Measurements from ENCODE around the gene FADS6.

The FADS6 gene

DNA sequence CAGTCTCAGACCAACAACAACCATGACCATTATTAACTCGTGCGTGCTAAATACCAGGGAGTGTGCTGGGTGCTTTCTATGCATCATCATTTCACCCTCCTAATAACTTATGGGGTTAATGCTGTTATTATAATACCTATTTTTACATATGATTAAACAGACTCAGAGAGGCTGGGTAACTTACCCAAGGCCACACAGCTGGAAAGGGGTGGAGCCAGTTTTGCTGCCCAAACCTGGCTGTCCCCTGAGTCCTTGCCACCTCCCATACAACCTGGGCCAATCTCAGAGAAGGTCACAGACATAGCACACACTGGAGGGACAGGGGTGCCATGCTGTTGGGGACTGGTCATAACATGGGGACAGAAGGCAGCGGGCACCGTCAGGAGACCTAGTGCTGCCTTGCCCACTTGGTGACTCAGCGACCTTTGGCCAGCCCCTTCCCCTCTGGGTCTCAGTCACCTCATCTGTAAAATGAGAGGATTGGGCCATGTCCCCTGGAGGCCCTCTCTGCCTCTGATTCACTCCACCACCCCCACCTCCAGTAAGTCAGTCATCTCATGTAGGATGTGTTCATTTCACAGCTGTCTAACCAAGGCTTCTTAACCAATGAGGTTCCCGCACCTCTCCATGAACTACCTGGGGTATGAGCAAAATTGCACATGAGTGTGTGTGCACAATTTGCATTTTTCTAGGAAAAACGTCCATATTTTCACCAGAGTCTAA, 11.4 kb upstream of the FADS6 start:
- Mint-ChIP-seq H3K9me3 (no peaks in the 10 kb centered on the region), H3K36me3 (ENCODE audit: low read depth) (no peaks in the 10 kb centered on the region), H3K27ac (no peak overlapping the region), H3K4me3 (no peak overlapping the region), H3K4me1 (peaks cover 6% of the 10 kb centered on the region), H3K27me3 (ENCODE audit: low read depth, poor library complexity) (peaks cover 55% of the 10 kb centered on the region)
- TF ChIP-seq, protein P1, sequence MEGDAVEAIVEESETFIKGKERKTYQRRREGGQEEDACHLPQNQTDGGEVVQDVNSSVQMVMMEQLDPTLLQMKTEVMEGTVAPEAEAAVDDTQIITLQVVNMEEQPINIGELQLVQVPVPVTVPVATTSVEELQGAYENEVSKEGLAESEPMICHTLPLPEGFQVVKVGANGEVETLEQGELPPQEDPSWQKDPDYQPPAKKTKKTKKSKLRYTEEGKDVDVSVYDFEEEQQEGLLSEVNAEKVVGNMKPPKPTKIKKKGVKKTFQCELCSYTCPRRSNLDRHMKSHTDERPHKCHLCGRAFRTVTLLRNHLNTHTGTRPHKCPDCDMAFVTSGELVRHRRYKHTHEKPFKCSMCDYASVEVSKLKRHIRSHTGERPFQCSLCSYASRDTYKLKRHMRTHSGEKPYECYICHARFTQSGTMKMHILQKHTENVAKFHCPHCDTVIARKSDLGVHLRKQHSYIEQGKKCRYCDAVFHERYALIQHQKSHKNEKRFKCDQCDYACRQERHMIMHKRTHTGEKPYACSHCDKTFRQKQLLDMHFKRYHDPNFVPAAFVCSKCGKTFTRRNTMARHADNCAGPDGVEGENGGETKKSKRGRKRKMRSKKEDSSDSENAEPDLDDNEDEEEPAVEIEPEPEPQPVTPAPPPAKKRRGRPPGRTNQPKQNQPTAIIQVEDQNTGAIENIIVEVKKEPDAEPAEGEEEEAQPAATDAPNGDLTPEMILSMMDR (IDR thresholded peaks at IDR 0.05): no peak
- no peak for DNase-seq

DNA sequence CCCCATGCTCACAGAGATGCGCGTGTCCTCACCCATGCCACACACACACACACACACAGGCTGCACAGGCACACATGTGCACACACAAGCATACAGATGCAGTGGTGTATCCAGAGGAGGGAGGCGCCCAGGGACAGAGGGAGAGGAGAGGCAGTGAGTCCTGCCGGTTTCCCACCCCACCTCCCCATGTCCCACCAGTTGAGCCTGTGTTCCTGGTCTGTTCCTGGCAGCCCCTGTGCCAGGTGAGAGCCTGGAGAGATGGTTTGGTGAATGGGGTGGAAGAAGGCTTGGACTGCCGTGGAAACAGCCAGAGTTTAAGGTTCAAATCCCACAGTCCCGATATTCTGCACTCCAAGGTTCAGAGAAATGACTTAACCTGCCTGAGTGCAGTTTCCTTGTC, 10.2 kb upstream of the FADS6 start:
- Mint-ChIP-seq H3K4me3 (no peak overlapping the region), H3K36me3 (ENCODE audit: low read depth) (no peaks in the 10 kb centered on the region)
- DNase-seq: no peak

DNA sequence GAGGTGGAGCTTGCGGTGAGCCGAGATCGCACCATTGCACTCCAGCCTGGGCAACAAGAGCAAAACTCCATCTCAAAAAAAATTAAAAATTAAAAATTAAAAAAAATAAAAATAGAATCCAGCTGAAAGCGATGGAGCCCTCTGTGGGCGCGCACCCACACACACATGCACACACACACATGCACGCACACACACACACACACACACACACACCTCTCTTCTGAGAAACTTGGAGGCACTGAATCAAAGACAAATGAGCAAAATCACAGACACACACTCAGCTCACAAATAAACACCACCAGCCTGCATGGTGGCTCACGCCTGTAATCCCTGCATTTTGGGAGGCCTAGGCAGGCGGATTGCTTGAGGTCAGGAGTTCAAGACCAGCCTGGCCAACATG, 9.6 kb upstream of the FADS6 start:
- Mint-ChIP-seq H3K27me3 (ENCODE audit: low read depth, poor library complexity) (peaks cover 54% of the 10 kb centered on the region), H3K36me3 (ENCODE audit: low read depth) (no peaks in the 10 kb centered on the region), H3K9me3 (no peaks in the 10 kb centered on the region), H3K27ac (no peak overlapping the region), H3K4me1 (peaks cover 6% of the 10 kb centered on the region), H3K4me3 (no peak overlapping the region)
- no peak for DNase-seq
- TF ChIP-seq, protein P1 (IDR thresholded peaks at IDR 0.05): no peak

More for the DNA sequence above, 10.2 kb upstream of the FADS6 start:
- peaks cover 6% of the 10 kb centered on the region for H3K4me1 Mint-ChIP-seq
- H3K27ac Mint-ChIP-seq: no peak overlapping the region
- peaks cover 54% of the 10 kb centered on the region for H3K27me3 Mint-ChIP-seq (ENCODE audit: low read depth, poor library complexity)
- TF ChIP-seq, protein P1 (IDR thresholded peaks at IDR 0.05): no peak
- H3K9me3 Mint-ChIP-seq: no peaks in the 10 kb centered on the region

DNA sequence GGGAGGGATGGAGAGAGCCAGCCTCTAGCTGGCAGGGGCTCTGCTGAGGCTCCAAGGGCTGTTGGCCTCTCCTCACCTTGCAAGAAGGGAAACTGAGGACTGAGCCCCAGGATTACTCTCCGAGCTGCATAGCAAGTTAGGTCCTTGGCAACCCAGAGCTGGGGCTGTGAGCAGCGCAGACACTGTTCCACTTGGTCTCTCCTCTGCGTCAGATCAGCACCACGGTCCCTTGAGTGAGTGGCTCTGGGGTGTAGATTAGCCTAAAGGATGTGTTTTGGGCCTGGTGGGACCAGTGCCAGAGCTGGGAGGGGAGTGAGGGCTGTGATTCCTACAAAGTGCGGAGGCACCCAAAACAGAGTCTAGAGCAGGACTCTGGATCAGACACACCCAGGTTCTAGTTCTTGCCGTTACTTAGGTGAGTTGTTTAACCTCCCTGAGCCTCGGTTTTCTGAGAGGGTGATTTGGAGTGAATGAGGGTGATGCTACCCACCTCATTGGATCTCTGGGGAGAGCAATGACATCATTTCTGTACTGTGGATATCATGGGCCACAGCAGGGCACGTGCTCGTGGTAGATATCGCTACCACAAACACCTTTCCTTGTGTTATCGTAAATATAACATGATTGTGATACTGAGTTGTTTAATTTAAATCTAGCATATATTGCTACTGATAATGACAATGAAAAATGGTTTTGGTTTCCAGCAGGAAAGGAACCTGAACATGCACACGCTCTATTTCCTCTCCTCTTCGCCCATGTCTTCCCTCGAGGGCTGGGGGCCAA, 8.1 kb upstream of the FADS6 start:
- peaks cover 64% of the 10 kb centered on the region for H3K27me3 Mint-ChIP-seq (ENCODE audit: low read depth, poor library complexity)
- DNase-seq: no peak
- no peak overlapping the region for H3K27ac Mint-ChIP-seq
- TF ChIP-seq, protein P1 (IDR thresholded peaks at IDR 0.05): no peak
- H3K4me1 Mint-ChIP-seq: peaks cover 6% of the 10 kb centered on the region
- H3K9me3 Mint-ChIP-seq: no peaks in the 10 kb centered on the region
- H3K36me3 Mint-ChIP-seq (ENCODE audit: low read depth): no peaks in the 10 kb centered on the region
- no peak overlapping the region for H3K4me3 Mint-ChIP-seq

DNA sequence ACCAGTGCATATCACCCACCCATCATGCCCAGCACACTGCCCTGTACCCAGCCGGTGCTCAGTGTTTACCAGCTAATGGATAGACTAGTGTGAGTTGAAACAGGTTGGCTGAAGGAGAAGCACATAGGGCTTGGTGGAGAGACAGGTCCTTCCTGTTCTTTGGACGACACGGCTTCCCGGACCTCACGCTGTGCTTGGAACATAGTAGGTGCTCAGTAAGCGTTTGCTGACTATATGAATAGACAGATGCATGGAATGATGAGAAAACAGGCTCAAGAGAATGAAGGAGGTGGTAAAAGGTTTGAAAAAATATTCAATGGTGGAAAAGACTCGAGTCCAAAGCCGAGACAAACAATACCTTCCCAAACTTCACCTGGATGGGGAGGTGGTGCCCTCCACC, 6.8 kb upstream of the FADS6 start:
- TF ChIP-seq, protein P1 (IDR thresholded peaks at IDR 0.05): no peak
- H3K36me3 Mint-ChIP-seq (ENCODE audit: low read depth): no peaks in the 10 kb centered on the region
- DNase-seq: no peak
- H3K9me3 Mint-ChIP-seq: no peaks in the 10 kb centered on the region
- peaks cover 78% of the 10 kb centered on the region for H3K27me3 Mint-ChIP-seq (ENCODE audit: low read depth, poor library complexity)
- no peak overlapping the region for H3K27ac Mint-ChIP-seq
- H3K4me1 Mint-ChIP-seq: no peaks in the 10 kb centered on the region
- no peak overlapping the region for H3K4me3 Mint-ChIP-seq

Data from nephron progenitor cell (in vitro differentiated cells).